Hepatocyte (in vitro differentiated cells): Measurements from ENCODE around the gene P2RY14. TPM values are rescaled to one million over a fixed set of nuclear protein-coding genes. Genes with fewer than 3 reads are reported as not detected.

Source experiments
- DNase-seq: peaks from one replicate; pipeline ENCODE4 v3.0.0-alpha.2; 2016; ENCODE audit warnings: low spot score
- H2AFZ ChIP-seq: fragments of 200-600 bp; sonication (generic); 2 replicates; pipeline ENCODE4 v1.6.0; 2016; ENCODE audit warnings: antibody characterized with exemption, mild to moderate bottlenecking
- H3K27ac ChIP-seq: fragments of 200-600 bp; sonication (generic); 2 replicates; pipeline ENCODE4 v1.5.1; 2016; ENCODE audit warnings: mild to moderate bottlenecking
- H3K27me3 ChIP-seq: fragments of 200-600 bp; sonication (generic); 2 replicates; pipeline ENCODE4 v1.6.1; 2016
- H3K36me3 ChIP-seq: fragments of 200-600 bp; sonication (generic); replicated peaks from 2 replicates; pipeline ENCODE4 v1.5.1; 2016; ENCODE audit warnings: low read depth; ENCODE audit not compliant: insufficient read depth
- H3K4me1 ChIP-seq: fragments of 200-600 bp; sonication (generic); 2 replicates; pipeline ENCODE4 v1.5.1; 2016; ENCODE audit warnings: mild to moderate bottlenecking, moderate library complexity; ENCODE audit not compliant: insufficient read depth
- H3K4me2 ChIP-seq: fragments of 200-600 bp; sonication (generic); 2 replicates; pipeline ENCODE4 v1.6.0; 2016
- H3K4me3 ChIP-seq: fragments of 200-600 bp; sonication (generic); 2 replicates; pipeline ENCODE4 v1.5.1; 2016; ENCODE audit warnings: mild to moderate bottlenecking
- H3K79me2 ChIP-seq: fragments of 200-600 bp; sonication (generic); 2 replicates; pipeline ENCODE4 v1.6.0; 2017; ENCODE audit warnings: mild to moderate bottlenecking
- H3K9me2 ChIP-seq: fragments of 200-600 bp; sonication (generic); replicated peaks from 2 replicates; pipeline ENCODE4 v1.6.0; 2017; ENCODE audit warnings: mild to moderate bottlenecking; ENCODE audit not compliant: insufficient read depth
- H3K9me3 ChIP-seq: fragments of 200-600 bp; sonication (generic); 2 replicates; pipeline ENCODE4 v1.5.1; 2016; ENCODE audit warnings: low read depth, mild to moderate bottlenecking
- H4K20me1 ChIP-seq: fragments of 200-600 bp; sonication (generic); 2 replicates; pipeline ENCODE4 v1.6.0; 2016; ENCODE audit warnings: mild to moderate bottlenecking; ENCODE audit not compliant: insufficient read depth, poor library complexity, severe bottlenecking
- CTCF ChIP-seq: fragments of 200-600 bp; sonication (generic); IDR thresholded peaks from 2 replicates; pipeline ENCODE4 v1.5.1; 2016; ENCODE audit warnings: antibody characterized with exemption, mild to moderate bottlenecking; ENCODE audit not compliant: poor library complexity
- EZH2 ChIP-seq: fragments of 200-600 bp; sonication (generic); IDR thresholded peaks from 2 replicates; pipeline ENCODE4 v1.6.1; 2016; ENCODE audit warnings: antibody characterized with exemption, mild to moderate bottlenecking, borderline replicate concordance
- EZH2phosphoT487 ChIP-seq: fragments of 200-600 bp; sonication (generic); IDR thresholded peaks from one replicate; pipeline ENCODE4 v1.6.1; 2018; ENCODE audit warnings: antibody characterized with exemption, mild to moderate bottlenecking, low read depth, moderate library complexity; ENCODE audit not compliant: unreplicated experiment, severe bottlenecking
- WGBS: methylation state at CpG from one replicate; pipeline ENCODE4 v1.1.6; 2016; ENCODE audit warnings: low lambda C conversion rate; ENCODE audit errors: missing lambda C conversion rate; 5-methylcytosine and 5-hydroxymethylcytosine counted together
- polyA plus RNA-seq: library from polyadenylated mRNA; unstranded; fragments of >200 nt; fragmentation: Nextera tagmentation; extraction: Ambion mirVana; gene quantifications from 2 replicates; pipeline ENCODE4 v1.2.1, GENCODE V29; 2016
- total RNA-seq: library from RNA; depleted of rRNA; stranded (reverse); fragments of >200 nt; gene quantifications from 2 replicates; pipeline ENCODE4 v1.2.3, GENCODE V29; 2014

The P2RY14 gene
- total and polyA plus RNA-seq, 2 experiments from 2014 or later: 0.11 TPM; not detected in 1

GRCh38 chr3:151283907-151284461 is 5.6 kb upstream of the P2RY14 start:
- TF ChIP-seq CTCF (no peak), EZH2 (no peak), EZH2phosphoT487 (no peak)
- no peaks in the 10 kb centered on the region for H3K9me3 ChIP-seq
- no peaks in the 10 kb centered on the region for H3K9me2 ChIP-seq
- WGBS: 35% methylated on average over 5 of the region's 5 CpGs
- H2AFZ ChIP-seq: no peak overlapping the region
- no peaks in the 10 kb centered on the region for H4K20me1 ChIP-seq
- no peak overlapping the region for H3K4me3 ChIP-seq
- no peaks in the 10 kb centered on the region for H3K4me1 ChIP-seq
- no peaks in the 10 kb centered on the region for H3K36me3 ChIP-seq
- H3K27ac ChIP-seq: peak overlapping the region; percentile 13
- no peak overlapping the region for H3K4me2 ChIP-seq
- DNase-seq: peak; percentile 23
- no peaks in the 10 kb centered on the region for H3K79me2 ChIP-seq
- no peaks in the 10 kb centered on the region for H3K27me3 ChIP-seq

GRCh38 chr3:151283387-151283786 is 5.0 kb upstream of the P2RY14 start:
- no peak overlapping the region for H2AFZ ChIP-seq
- H3K27me3 ChIP-seq: no peaks in the 10 kb centered on the region
- H3K9me3 ChIP-seq: no peaks in the 10 kb centered on the region
- no peak overlapping the region for H3K4me2 ChIP-seq
- H3K79me2 ChIP-seq: no peaks in the 10 kb centered on the region
- no peaks in the 10 kb centered on the region for H3K36me3 ChIP-seq
- no peaks in the 10 kb centered on the region for H3K4me1 ChIP-seq
- no peak overlapping the region for H3K4me3 ChIP-seq
- no peak for DNase-seq
- peak overlapping the region; percentile 13 for H3K27ac ChIP-seq
- no peak for TF ChIP-seq EZH2
- TF ChIP-seq EZH2phosphoT487: no peak
- TF ChIP-seq CTCF: no peak
- no peaks in the 10 kb centered on the region for H3K9me2 ChIP-seq
- 69% methylated on average over 4 of the region's 4 CpGs for WGBS
- no peaks in the 10 kb centered on the region for H4K20me1 ChIP-seq

- Histone ChIP-seq H3K9me3 (no peaks in the 10 kb centered on the region), H3K9me2 (no peaks in the 10 kb centered on the region), H3K4me2 (no peak overlapping the region), H2AFZ (no peak overlapping the region), H3K79me2 (no peaks in the 10 kb centered on the region), H3K27me3 (no peaks in the 10 kb centered on the region), H3K36me3 (no peaks in the 10 kb centered on the region), H4K20me1 (no peaks in the 10 kb centered on the region), H3K4me1 (no peaks in the 10 kb centered on the region), H3K27ac (no peak overlapping the region), H3K4me3 (no peak overlapping the region)
- WGBS: 3% methylated on average over 1 of the region's 1 CpG
- no peak for TF ChIP-seq EZH2
- no peak for TF ChIP-seq EZH2phosphoT487
- peak; percentile 73 for TF ChIP-seq CTCF
- DNase-seq: peak; percentile 52
These were observed 4.6 kb upstream of the P2RY14 start for GRCh38 chr3:151282921-151283320.
